ENCODE measurements around the gene CELF1.

- TF ChIP-seq POLR2A (IDR thresholded peaks at IDR 0.05) (no peak), CTCF (IDR thresholded peaks at IDR 0.05) (no peak)
These were observed 34.5 kb downstream of the CELF1 start for GRCh38 chr11:47518212-47518964.
